T-helper 9 cell (primary cell): ENCODE measurements around the gene KRTAP4-2.
"Not testable (repeated sequence)": the region's sequence is repeated elsewhere in the genome, so short reads cannot be mapped to it uniquely, and the experiment has no call there.

Experiments
- DNase-seq: peaks from one replicate; pipeline ENCODE4 v3.0.0-alpha.2; 2020
- total RNA-seq, 2 donors: gene quantifications; one replicate each; lab custom pipeline; 2026; lab: John Stamatoyannopoulos, UW

Gene KRTAP4-2
- 0 reads per million in 2 donors for total RNA-seq

GRCh38 chr17:41177727-41178271 lies at the start of gene KRTAP4-2:
TSS of gene KRTAP4-2 (minus strand) at chr17:41178221. CDS start at chr17:41178164, 57 bp downstream.
- no peak for DNase-seq

GRCh38 chr17:41226598-41227095 lies 48.6 kb upstream of the KRTAP4-2 start, which contains the start of gene KRTAP9-2:
TSS of gene KRTAP9-2 (plus strand) at chr17:41226648. CDS start at chr17:41226655, 7 bp downstream.
- DNase-seq: not testable (repeated sequence)

- no peak for DNase-seq
Observed at GRCh38 chr17:41226051-41226450, 48.0 kb upstream of the KRTAP4-2 start.

GRCh38 chr17:41223821-41224220 lies 45.8 kb upstream of the KRTAP4-2 start:
- DNase-seq: no peak

- no peak for DNase-seq
Observed at GRCh38 chr17:41215681-41216080, 37.7 kb upstream of the KRTAP4-2 start.

GRCh38 chr17:41212524-41213169 lies 34.6 kb upstream of the KRTAP4-2 start:
- no peak for DNase-seq

- no peak for DNase-seq
Observed at GRCh38 chr17:41211845-41212466, 33.9 kb upstream of the KRTAP4-2 start.

GRCh38 chr17:41199421-41200078 lies 21.5 kb upstream of the KRTAP4-2 start:
- DNase-seq: no peak

- no peak for DNase-seq
Observed at GRCh38 chr17:41196068-41196467, 18.0 kb upstream of the KRTAP4-2 start.

GRCh38 chr17:41190328-41190727 lies 12.3 kb upstream of the KRTAP4-2 start:
- DNase-seq: no peak

- DNase-seq: not testable (repeated sequence)
Observed at GRCh38 chr17:41189837-41190318, 11.9 kb upstream of the KRTAP4-2 start, which contains the start of gene KRTAP9-1. TSS of gene KRTAP9-1 (plus strand) at chr17:41189887. CDS start at chr17:41189887, 0 bp downstream.

GRCh38 chr17:41186872-41187271 lies 8.9 kb upstream of the KRTAP4-2 start:
- DNase-seq: no peak

- no peak for DNase-seq
Observed at GRCh38 chr17:41185001-41185400, 7.0 kb upstream of the KRTAP4-2 start.

GRCh38 chr17:41184480-41184961 lies 6.5 kb upstream of the KRTAP4-2 start, which contains the start of gene KRTAP4-1:
TSS of gene KRTAP4-1 (minus strand) at chr17:41184911. CDS start at chr17:41184854, 57 bp downstream.
- DNase-seq: no peak

GRCh38 chr17:41178843-41179616 lies 1.0 kb upstream of the KRTAP4-2 start:
- DNase-seq: no peak

GRCh38 chr17:41178341-41178740 lies 320 bp upstream of the KRTAP4-2 start:
- DNase-seq: no peak

GRCh38 chr17:41176744-41177387 lies 1.2 kb downstream of the KRTAP4-2 start:
- no peak for DNase-seq

GRCh38 chr17:41171886-41172285 lies 6.1 kb downstream of the KRTAP4-2 start:
- no peak for DNase-seq

- DNase-seq: no peak
Observed at GRCh38 chr17:41168121-41168520, 9.9 kb downstream of the KRTAP4-2 start, which contains the start of gene KRTAP4-3. TSS of gene KRTAP4-3 (minus strand) at chr17:41168221. CDS start at chr17:41168172, 49 bp downstream.

GRCh38 chr17:41167561-41167960 lies 10.5 kb downstream of the KRTAP4-2 start:
- no peak for DNase-seq

- DNase-seq: no peak
Observed at GRCh38 chr17:41163828-41164227, 14.2 kb downstream of the KRTAP4-2 start.
